Astrocyte of the cerebellum (primary cell): ENCODE data around the gene SLC35G3.
"Not testable (repeated sequence)": the region's sequence is repeated elsewhere in the genome, so short reads cannot be mapped to it uniquely, and the experiment has no call there.

ENCODE experiments used
- DNase-seq: peaks from one replicate; pipeline ENCODE4 v3.0.0-alpha.2; 2011; ENCODE audit warnings: low read depth
- H3K4me3 ChIP-seq: 2 replicates; pipeline ENCODE4 v1.5.1; 2011; ENCODE audit warnings: mild to moderate bottlenecking, low read depth, low read length, moderate library complexity
- CTCF ChIP-seq: IDR thresholded peaks from 2 replicates; pipeline ENCODE4 v1.5.1; 2012; ENCODE audit warnings: low read length, low read depth, moderate library complexity, mild to moderate bottlenecking; ENCODE audit errors: missing control alignments
- in situ Hi-C: cut with HindIII; loops from 2 replicates; pipeline ENCODE4 v1.10.0; 2017; ENCODE audit warnings: low sequenced_read_pairs

SLC35G3 gene

GRCh38 chr17:35213412-35213940 is 19.3 kb upstream of the SLC35G3 start:
- no peak for TF ChIP-seq CTCF
- no peak for DNase-seq
- in situ Hi-C loops = no loop called here
- no peak overlapping the region for H3K4me3 ChIP-seq

- TF ChIP-seq CTCF = no peak
- in situ Hi-C loops = no loop called here
- H3K4me3 ChIP-seq = no peak overlapping the region
- DNase-seq = no peak
Measured at GRCh38 chr17:35212668-35213067, 18.5 kb upstream of the SLC35G3 start.

GRCh38 chr17:35210741-35211140 is 16.5 kb upstream of the SLC35G3 start:
- no peak overlapping the region for H3K4me3 ChIP-seq
- DNase-seq = no peak
- TF ChIP-seq CTCF = no peak
- in situ Hi-C loops = no loop called here

- H3K4me3 ChIP-seq, DNase-seq, in situ Hi-C loops: not testable (repeated sequence)
Measured at GRCh38 chr17:35202582-35202981, 8.4 kb upstream of the SLC35G3 start.

- H3K4me3 ChIP-seq, DNase-seq, in situ Hi-C loops: not testable (repeated sequence)
Measured at GRCh38 chr17:35195062-35195461, 869 bp upstream of the SLC35G3 start.

GRCh38 chr17:35192708-35193107 is 1.5 kb downstream of the SLC35G3 start:
- H3K4me3 ChIP-seq = no peak overlapping the region
- in situ Hi-C loops = no loop called here
- no peak for TF ChIP-seq CTCF
- DNase-seq = no peak

GRCh38 chr17:35191001-35191695 is 3.0 kb downstream of the SLC35G3 start:
- no peak for TF ChIP-seq CTCF
- no peak for DNase-seq
- no peak overlapping the region for H3K4me3 ChIP-seq
- in situ Hi-C loops = no loop called here
